NCI-H510A (cell line): ENCODE data around the gene WNT11.

Experiments used
- DNase-seq: peaks from one replicate; lab custom pipeline; 2025; lab: John Stamatoyannopoulos, UW

The WNT11 gene

DNA sequence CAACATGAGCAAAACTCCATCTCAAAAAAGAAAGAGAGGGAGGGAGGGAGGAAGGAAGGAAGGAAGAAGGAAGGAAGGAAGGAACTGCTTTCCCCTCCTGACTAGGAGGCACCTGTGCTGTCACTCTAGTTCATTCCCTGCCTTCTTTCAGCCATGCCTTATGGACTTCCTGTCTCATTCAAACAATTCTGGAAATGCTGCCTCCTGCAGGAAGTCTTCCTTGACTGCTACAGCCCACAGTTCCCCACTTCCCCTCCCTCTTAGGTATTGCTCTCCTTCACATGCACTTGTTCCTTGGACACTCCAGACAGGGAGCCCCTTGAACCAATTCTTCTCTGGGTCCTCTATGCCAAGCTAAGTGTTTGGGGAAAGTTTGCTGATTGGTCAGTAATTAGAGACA is 31.6 kb upstream of the WNT11 start:
- DNase-seq = no peak

DNA sequence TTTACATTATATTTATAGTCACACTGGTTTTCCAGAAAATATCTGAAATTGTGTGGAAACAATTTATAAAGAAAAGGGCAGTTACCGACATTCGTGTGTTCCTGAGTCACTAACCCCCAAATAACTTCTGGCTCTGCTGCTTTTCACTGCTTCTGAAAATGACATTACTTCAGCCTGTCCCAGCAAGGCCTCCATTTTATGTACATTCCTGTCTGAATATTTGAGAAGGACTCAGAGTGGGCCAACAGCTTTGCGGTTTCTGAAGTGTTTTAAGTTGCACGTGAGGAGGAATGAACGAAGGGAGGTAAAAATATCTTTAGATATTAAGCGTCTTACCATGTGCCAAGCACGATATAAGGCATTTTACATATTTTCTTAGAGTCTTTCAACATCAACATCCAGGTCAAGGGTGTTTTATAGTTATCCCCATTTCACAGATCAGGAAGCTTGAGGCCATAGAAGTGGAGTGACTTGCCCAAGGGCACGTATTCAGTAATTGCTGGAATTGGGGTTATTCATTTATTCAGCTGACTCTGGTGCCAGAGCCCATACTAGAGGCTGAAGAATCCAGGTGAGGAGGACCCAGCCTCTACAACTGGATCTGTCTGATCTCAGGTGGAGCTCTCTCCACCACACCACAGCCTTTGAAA is 30.8 kb upstream of the WNT11 start:
- DNase-seq = no peak

DNA sequence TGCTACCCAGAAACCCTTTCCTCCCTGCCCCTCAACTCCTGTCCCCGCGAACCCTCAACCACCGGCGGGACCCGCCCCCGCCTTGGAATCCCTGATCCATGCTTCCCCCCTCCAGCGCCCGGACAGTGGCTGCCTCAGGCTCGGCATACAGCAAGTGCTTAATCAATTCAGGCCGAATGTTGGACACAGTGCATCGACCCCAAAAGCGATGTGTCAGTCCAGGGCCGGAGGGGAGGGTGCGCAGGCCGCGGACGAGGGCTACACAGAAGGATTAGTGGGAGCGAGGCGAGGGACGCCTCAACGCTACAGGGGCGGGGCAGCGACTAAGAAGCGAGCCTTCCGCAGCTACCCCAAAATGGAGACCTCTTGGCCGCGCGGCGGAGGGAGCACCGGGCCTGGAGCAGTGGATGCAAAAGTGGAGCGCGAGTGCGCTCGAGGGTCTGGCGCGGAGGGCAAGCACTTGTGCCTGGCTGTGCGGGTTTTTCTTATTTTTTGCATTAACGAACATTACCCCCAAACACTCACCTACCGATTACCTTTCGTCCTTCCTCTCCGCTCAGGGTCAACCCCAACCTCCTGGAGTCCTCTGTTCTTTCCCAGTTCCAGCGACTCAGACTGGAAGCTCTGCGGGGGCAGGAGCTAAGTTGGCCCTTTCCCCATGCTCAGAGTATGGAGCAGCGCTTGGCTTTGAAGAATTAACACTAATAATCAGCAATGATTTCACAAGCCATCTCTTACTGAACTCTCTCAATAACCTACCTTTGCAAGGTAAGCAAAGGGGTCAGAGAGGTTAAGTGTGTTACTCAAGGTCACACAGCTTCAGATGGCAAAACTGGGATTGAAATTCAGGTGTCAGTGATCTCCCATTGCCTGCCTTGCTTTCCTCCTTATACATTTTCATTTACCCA is 30.0 kb upstream of the WNT11 start:
- DNase-seq = peak; percentile 65

DNA sequence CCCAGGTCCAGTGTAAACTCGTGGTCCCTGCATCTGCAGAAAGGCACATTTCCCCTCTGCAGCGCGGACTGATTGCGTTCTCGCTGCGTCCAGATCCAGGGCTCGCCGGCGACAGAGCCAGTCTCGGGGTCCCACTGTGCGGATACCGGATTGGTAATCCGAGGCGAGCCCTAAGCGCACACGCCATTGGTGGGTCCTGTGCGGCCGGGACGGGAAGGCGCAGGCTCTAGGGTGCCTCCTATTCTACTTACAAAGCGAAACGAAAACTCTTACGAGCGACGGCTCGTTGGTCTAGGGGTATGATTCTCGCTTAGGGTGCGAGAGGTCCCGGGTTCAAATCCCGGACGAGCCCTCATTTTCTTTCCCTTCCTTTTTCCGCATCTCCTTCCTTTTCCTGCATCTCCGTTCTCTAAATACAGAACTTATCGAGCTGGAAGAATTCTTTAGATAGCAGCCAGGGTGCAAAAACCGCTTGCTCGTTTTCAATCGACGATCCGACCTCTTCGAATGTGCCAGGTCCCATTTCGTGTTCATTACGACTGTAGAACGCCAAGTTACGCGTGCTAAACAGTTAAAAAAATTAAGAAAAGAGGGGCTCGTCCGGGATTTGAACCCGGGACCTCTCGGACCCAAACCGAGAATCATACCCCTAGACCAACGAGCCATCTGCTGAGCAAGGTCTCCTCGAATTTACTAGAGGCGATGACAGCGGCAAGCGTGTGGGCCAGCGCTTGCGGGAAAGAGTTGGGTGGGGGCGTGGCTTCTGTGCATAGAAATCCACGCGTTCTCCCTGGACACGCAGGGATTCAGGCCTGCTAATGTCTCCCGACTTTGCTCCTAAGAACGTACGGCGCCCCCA is 29.2 kb upstream of the WNT11 start:
- peak; percentile 72 for DNase-seq

DNA sequence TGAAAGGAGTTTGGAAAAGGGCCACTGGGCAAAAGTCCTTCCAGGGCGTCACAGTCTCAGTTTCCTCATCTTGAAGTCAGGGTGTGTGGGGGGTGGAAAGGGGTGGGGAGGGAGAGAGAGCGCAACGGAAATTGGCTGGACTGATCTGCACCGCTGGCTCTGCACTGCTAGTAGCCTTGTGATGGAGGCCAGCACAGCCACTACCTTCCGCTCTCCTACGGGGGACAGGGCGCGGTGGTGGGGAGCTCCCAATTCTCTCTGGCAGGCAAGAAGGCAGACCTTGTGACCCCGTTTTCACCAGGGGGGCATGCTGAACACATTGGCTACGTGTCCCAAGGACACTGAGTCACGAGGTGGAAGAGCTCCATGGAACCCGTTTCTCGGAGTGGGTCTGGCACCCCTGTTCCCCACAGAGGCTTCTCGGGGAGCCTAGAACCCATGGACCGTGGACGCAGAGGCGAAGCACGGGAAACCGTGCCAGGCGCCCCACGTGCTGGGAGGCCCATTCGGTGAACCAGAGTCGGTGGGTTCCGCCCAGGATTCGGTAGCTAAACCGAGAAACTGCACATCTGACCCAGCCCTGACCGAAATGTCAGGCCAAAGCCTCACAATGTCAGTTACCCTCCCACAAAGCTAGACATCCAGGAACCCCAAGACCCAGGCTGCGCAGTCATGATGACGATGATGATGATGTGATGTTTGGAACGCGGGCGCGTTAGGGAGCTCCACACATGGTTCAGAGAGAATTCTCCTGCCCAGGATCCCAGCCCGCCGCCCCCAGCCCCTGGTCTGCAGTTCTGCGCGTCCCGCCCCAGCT is 28.3 kb upstream of the WNT11 start:
- no peak for DNase-seq

DNA sequence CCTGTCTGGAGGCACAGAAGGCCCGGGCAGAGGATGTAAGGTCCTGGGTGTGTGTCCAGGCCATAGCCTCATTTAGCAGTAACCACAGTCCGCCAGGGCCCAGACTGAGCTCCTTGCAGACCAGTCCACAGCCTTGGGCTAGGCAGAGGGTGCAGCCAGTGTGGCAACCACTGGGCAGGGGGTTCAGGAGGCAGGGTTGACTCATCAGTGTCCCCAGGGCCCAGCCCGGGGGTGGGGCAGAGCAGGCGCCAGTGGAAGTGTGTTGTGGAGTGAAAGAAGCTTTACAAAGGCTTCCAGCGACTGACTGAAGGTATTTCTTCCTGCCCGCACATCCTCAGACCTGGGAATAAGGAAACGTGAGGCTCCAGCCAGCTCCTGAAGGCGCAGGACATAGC is 27.7 kb upstream of the WNT11 start:
- no peak for DNase-seq

DNA sequence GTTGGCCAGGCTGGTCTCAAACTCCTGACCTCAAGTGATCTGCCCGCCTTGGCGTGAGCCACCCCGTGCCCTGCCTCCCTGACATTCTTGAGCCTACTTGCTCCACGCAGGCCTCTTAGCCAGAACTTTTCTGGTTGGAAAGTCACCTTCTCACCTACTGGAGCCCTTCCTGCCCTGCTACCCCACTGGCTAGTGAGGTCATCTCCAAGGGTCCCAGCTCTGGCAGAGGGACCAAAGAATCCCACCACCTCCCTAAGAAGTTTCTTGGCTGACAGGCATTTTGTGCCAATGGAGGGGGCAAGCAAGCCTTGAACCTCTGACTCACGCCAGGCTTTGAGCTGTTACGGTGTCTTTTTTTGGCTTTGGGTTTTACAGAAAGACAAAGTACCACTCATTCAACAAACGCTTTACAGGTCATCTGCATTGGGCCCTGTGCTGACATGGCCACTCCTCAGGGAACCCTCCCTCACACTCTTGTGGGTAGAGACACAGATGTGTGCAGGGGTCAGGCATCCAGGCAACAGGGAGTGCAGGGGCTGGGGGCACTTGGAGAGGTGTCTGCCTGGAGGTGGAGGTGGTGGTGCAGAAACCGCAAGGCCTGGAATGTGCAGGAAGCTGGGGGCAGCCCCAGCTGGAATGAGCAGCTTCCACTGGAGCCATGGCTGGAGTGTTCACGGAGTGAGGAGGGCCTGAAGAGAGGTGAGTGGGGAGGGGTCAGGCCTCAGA is 27.1 kb upstream of the WNT11 start:
- no peak for DNase-seq

DNA sequence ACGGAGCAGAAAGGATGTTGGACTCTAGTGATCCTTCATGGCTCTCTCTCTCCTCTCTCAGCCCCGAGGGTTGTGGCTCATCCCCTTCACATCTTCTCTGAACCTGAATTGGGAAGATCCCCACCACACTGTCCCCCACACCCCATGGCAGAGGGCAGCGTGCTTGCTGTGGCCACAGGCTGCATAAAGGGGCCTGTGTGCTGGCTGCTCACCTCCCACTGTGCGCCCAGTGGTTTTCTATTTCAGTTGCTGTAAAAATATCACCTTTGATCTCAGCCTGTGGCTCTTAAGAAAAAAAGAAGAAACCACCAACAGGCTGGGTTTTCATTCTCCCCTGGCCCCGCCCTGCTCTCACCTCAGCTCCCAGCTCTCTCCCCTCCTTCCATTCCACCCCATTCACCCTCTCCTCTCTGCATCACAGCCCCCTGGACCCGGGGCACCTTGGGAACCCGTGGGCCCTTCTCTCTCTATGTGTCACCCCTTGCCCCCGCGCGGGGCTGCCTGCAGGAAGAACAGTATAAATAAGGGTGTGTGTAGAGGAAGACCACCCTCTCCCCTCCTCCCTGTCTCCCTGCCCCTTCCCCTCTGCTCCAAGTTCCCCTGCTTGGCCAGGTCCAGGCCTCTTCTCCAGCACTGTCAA is 25.8 kb upstream of the WNT11 start:
- DNase-seq = no peak

DNA sequence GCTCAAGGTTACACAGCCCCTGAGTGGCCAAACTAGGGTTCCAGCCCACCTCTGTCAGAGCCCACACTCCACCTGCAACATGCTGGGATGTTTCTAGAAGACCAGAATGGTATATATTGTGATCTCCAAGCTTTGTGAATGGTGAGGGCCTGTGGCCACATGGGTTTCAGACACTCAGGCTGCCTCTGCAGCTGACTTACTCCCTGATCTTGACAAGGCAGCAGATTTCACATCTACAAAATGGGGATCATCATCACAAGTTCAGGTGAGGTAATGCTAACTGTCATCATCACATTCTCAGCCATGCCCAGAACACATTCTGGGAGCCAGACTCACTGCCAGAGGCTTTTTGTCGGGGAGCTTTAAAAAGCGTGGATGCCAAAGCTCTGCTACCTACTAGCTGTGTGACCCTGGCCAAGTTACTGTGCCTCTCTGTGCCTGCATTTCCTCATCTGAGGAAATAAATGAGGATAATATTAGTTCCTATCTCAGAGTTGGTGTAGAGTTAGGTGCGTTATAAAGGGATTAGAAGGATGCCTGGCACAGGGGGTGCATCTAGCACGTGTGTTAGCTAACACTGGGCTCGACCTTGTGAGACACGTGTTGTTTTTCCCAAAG is 24.9 kb upstream of the WNT11 start:
- DNase-seq = no peak

DNA sequence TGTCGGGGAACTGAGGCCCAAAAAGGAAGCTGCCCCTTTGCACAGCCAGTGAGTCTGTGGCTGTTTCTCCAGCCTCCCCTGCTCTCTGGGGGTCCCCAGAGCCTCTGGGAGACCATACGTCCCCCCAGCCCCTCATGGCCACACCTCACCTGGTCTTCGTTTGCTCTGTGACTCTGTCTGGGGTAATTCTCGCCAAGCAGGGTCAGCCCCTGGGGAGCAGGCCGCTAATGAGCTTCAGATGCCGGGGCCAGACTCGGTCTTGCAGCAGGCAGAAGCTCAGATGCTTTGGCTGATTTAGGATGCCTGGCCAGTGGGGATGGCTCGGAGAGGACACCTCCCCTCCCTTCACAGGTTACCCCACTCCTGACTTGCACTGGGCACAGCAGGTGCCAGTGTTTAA is 24.1 kb upstream of the WNT11 start:
- DNase-seq = no peak

DNA sequence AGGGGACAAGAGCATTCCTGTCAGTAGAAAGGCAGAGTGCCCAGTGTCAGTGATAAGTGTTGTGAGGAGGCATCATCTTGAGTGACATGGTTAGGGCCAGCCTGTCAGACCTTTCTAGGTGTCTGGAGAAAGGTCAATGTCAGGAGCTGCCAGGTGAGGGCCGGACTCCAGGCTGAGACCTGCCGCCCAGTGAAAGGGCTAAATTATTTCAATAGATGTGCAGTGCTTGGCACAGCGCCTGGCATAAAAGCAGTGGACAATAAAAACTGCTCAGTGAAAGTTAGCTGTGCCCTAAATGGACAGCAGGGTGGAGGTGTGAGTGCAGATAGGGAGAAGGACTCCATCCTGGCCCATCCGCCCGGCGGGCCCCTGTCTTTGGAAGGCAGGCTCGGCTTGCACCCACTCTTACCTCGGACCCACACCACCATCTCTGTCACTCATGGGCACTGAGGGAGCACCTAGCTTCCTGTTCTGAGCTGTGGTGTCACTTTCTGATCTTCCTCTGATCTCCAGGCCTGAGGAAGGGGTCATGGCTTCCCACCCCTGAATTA is 23.5 kb upstream of the WNT11 start:
- DNase-seq = no peak

DNA sequence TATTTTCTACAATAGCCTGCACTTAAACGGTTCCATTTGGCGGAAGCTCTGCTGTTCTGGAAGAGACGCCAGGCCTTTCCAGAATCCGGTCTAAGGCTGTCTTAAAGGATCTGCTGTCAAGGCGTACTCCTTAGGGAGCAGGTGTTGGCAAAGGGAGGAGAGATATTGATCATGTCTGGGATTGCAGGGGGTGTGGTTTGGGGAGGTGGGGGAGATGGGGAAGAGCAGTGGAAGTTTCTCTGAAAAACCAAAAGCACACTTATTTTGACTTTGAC is 22.5 kb upstream of the WNT11 start:
- no peak for DNase-seq

DNA sequence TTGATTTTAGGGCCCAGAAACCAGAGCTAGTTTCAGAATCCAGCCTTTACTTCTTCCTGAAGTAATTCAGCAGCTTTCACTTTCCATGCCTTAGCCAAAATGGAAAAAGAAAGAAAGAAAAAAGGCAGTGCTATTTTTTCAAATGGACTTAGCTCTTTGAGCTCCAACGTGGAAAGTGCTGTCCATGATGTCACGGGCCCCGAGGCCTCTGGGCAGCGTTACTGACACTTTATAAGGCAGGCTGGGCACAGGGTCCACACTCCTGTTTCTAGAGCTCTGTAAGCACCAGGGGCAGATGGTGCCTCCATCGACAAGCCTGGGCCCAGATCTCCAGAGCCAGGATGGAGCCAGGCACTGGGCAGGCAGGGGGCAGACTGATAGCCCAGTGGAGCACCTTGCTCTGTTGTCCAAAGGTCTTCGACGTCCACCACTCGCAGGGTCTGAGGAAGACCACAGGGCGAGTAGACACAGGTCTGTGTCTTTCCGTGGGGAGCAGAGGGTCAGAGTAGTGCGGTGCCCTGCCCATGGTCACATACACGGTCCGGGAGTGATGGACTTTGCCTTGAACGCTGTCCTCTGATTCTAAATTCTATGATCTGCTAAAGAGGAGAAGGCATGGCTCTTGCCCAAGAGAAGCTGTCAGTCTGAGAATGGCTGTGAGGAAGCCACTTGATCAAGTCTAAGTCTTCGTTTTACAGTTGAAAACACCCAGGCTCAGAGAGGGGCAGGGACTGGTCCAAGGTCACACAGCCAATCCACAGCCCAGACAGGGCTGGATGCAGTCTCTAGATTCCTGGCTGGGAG is 22.0 kb upstream of the WNT11 start:
- no peak for DNase-seq

DNA sequence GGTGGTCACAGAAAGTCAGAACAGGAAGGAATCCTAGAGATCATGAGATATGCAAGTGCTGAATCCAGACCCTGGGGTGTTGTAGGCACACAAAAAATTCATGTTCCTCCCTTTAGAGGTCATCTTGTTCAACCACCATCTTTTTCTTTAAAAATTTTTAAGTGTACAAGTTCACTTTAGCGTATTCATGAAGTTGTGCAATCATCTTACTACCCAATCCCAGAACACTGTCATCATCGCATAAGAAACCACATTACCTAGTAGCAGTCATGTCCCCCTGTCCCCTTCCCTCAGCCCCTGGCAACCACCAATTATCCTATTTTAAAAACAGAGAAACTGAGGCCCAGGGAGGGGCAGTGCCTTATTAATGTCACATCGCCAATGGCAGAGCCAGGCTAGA is 20.3 kb upstream of the WNT11 start:
- no peak for DNase-seq

DNA sequence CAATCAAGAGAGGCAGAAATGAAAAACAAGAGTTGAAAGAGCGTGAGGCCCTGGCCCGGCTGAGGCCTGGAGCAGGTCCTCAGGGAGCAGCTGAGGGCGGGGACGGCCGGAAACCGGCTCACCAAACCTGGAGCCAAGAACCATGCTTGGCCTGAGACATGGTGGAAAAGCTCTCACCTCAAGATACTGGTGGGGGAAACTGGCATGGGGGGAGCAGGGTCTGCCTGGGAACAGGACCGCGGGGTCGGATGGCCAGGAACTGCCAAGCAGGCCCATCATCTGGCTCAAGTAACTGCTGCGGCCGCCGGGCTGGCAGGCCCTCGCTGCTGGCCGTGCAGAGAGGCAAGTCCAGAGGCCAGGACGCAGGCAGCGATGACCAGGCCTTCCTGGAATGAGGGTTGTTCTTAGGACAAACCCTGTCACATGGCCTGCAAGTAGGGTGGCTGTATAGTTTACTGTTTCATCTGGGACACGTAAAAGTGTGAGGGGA is 18.9 kb upstream of the WNT11 start:
- DNase-seq = no peak

DNA sequence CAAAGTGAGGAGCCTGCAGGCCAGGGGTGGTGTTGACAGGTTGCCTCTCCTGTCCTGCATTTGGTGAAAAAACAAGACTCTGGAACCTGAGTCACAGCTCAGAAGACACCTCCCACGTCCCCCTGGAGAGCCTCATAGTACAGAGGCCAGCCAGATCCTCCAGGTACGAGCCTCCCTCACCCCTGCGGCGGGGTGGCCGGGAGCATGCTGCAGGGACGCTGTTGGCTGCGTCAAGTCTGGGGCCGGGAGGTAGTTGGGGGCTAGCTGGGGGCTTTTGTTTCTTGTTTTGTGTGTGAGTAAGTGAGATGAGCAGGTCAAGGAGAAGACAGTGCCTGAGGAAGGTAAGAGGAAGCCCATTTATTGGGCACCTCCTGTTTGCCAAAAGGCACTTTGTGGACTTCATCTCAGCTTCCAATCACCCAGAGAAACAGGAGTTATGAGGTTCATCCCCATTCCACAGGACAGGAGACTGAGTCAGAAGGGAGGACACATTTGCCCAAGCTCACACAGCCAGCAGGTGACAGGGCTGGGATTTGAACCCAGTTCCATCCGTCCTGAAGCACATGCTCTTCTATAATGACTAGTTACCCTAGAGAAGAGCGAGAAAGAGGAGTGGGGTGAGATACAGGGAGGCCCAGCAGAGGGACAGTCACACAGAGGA is 18.3 kb upstream of the WNT11 start:
- no peak for DNase-seq

DNA sequence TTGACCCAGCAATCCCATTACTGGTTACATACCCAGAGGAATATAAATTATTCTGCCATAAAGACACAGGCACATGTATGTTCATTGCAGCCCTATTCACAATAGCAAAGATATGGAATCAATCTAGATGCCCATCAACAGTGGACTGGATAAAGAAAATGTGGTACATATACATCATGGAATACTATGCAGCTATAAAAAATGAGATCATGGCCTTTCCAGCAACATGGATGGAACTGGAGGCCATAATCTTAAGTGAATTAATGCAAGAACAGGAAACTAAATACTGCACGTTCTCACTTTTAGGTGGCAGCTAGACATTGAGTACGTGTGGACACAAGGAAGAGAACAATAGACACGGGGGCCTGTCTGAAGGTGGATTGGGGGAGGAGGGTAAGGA is 15.1 kb upstream of the WNT11 start:
- DNase-seq = no peak

DNA sequence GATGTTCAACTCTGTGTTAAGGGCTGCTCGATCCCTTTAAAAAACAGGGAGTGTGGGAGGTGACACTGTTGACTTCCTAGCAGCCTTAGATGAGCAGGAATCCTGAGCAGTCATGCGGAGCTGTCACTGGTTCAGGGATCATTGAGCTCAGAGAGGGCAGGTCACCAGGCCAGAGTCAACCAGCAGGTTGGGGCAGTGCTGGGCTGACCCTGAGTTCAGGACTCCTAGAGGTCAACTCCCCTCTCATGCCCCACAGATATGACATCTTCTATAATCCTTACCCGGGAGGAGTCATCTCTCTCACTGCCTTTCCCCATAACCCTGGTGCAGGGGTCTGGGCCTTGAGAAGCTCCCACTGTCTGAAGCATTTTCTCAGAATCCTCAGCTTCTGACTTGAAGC is 12.9 kb upstream of the WNT11 start:
- no peak for DNase-seq
